Stimulated activated CD4-positive, alpha-beta T cell treated with anti-CD3 and anti-CD28 coated beads, Interleukin-4, amount 100 ng/mL, for 48 hours (primary cell): ENCODE data around the gene TRIM63.

Experiments used
- DNase-seq, 2 donors: peaks; one replicate each; pipeline ENCODE4 v3.0.0-alpha.2; 2020; ENCODE audit warnings: low read depth in 2 of 2

Gene TRIM63

DNA sequence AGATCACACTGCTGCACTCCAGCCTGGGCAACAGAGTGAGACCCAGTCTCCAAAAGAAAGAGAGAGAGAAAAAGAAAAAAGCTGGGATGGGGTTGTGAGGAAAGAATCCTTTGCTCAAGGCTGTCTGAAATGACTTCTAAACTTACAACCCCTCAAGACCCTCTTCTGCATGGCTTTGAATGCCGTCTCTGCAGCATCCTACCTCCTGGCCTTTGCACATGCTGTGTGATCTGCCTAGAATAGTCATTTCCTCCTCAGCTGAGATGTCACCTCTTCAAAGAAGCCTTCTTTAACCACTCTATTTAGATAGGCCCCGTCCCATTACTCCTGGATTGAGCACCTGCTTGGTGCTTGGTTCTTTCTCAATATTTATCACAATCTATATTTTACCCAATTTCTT is 17.4 kb upstream of the TRIM63 start:
- no peak for DNase-seq

DNA sequence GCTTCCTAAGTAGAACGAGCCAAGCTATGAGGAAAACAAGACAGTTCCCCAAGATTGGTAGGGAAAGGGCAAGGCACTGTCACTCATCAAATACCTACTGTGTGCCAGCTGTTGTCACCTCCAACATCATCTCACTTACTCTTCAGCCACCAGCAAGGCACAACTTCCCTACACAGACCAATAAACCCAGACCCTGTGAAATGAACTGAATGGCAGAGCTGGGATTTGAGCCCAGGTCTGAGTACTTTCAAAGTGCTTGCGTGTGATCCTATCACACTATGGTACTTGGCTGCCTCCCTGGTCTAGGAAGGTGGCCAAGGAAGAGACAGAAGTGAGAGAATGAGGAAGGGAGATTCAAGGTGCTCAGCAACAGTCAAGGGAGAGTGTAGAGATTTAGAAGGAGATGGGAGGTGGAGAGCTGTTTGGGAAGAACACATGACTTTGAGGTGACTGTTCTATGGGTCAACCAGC is 16.7 kb upstream of the TRIM63 start:
- DNase-seq = no peak

DNA sequence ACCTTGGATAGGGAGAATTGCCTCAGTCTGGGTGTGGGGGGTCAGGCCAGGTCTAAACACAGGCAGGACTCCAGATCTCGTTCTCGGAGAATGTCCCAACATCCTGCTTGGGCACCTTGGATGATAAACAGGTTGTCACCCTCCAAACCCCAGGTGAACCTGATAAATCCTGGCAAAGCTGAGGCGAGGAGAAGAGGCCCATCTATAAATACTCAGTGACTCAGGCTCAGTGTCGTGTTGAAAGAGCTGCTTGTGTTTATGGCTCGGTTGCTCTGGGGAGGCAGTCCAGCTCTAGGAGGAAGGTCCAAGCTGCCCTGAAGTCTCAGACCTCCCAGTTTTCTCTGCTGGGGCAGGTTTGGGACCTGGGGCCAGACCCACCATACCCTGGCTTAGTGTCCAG is 15.8 kb upstream of the TRIM63 start:
- DNase-seq = no peak

DNA sequence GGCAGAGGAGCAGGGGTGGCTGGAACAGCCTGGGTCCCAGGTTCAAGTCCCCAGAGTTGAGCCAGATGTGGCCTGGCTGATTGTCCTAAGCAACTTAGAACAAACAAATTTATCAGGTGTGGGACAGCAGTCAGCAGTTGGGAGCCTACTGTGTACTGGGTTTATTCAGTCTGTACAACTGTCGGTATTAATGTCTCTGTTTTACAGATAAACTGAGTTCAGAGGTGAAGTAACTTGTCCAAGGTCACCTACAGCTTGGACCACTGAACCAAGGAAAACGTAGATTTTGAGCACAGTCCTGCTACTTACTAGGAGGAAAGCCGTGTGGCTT is 14.6 kb upstream of the TRIM63 start:
- DNase-seq = no peak

DNA sequence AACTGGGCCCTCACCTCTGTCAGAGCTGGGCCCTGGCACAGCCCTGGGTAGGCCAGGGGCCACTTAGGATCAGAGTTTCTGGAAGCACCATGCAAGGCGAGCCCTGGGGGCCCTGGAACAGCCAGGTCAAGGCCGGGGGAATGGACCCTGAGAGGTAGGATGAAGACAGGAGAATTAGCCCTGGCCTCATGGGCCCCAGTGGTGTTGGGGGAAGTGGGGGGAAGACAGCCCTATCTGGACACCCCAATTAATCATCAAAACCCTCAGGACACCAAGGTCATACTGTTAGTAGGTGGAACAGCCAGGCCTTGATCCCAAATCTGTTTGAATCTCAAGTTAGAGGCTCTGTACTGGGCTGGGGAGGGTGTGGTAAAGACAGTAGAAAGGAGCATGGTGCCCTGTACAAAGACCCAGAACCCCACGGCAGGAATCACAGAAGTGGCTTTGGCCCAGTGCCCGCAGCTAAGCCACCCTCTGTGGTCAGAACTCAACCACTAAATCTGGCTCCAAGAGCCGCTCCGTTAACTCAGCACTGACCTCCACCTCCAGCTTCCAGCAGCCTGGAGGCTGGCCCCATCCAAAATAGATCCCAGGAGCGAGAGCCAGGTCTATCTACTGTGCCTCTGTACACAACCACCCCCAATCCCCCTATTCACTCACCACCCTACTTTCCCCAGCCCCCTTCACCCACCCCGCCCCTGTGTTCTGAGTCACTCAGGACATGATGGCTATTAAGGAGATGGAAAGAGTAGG is 14.0 kb upstream of the TRIM63 start:
- DNase-seq = no peak

DNA sequence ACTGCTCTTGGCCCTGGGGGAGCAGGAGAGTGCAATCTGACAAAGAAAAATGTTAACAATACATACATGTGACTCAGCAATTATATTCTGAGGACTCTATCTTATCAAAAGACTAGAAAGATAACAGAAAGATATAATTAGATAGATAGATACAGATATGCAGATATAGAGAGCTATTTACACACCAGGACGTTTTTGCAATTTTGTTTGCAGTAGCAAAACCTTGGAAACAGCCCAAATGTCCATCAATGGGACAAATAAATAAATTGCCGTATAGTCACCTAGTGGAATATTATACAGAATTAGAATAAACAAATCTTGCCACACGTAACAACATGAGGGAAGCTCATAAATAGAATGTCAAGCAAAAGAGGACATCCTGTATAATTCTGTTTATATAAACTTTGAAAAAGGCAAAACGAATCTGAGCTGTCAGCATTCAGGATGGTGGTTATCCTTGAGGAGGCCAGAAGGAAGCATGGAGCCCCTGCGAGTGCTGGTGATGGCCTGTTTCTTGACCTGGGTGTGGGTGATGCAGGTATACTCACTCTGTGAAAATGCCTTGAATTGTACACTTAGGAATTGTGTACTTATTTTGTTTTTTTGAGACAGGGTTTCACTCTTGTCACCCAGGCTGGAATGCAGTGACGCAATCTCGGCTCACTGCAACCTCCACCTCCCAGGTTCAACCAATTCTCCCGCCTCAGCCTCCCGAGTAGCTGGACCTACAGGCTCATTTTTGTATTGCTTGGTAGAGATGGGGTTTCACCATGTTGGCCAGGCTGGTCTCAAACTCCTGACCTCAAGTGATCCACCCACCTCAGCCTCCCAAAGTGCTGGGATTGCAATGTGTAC is 12.8 kb upstream of the TRIM63 start:
- no peak for DNase-seq

- DNase-seq = no peak
Measured at GRCh38 chr1:26079178-26079563, 11.7 kb upstream of the TRIM63 start.

DNA sequence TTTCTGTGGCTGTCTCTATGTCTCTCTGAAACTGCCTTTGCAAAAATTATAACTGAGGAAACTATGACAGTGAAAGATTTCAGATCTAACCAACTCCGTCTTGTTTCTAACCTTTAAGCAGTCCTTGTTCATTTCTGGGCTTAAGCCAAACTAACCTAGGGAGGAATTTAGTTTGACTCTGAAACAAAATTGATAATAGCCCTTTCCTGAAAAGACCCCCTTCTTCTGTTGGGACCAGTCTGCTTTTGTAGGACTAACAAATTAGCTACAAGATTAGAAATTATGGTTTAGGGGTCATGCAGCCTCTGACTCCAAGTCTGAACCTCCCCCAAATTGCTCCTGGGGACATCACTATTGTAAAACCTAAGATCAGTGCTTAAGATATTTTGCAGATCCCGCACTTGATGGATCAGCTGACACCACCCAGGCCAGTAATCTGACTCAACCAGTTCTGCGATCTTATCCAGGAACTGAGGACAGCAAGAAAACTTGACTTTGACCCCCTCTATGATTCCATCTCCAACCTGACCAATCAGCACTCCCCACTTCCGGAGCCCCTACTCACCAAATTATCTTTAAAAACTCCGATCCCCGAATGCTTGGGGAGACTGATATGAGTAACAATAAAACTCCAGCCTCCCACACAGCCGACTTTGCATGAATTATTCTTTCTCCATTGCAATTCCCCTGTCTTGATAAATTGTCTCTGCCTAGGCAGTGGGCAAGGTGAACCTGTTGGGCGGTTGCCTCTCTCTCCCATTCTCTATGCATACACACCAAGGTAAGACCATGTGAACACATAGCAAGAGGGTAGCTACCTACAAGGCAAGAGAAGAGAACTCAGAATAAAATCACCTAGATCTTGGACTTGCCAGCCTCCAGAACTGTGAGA is 11.1 kb upstream of the TRIM63 start:
- DNase-seq = no peak

DNA sequence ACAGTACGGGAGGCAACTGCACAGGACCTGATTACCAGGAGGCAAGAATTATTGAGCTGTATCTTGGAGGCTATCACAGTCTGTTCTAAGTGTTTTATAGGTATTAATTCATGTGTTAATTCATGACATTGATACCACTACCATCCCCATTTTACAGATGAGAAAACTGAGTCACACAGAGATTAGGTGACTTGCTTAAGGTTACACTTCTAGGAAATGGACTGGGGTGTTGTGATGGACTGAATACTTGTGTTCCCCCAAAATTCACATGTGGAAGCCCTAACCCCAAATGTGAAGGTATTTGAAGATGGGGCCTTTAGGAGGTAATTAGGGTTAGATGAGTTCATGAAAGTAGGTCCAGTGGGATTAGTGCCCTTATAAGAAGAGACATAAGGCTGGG is 10.1 kb upstream of the TRIM63 start:
- DNase-seq = no peak

DNA sequence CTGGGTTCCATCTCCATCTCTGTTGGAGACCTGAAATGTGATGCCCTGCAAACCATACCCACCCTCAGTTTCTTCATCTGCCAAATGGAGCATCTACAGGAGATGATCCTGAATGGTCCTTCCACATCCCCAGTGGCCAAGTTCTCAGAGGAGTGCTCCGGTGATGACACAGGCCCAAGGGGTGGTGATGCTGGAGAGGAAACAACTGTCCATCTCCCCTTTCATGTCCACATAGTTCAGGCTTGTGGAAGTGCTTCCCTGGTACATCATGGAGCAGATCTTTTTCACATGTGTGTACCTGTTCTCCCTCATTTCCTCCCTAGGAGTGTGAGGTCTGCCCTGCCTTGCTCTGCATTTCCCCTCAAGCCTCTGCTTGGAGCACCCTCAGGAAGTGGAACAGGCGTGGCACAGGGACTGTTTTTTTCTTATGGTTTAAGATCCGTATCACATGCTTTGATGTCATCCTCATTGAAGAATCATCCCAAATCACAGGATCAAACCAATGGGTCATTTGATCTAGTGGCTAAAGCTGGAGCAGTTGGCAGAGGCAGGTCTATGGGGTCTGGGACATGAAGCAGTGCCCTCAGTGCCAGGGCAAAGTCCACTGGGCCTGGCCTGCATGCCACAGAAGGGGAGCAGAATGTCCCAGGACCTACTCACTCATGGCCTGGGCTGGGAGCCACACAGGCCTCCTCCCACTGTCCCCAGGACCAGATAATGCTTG is 8.2 kb upstream of the TRIM63 start:
- DNase-seq = no peak

- no peak for DNase-seq
Measured at GRCh38 chr1:26072305-26072704, 4.9 kb upstream of the TRIM63 start.

- DNase-seq = no peak
Measured at GRCh38 chr1:26070963-26071342, 3.5 kb upstream of the TRIM63 start.

- DNase-seq = no peak
Measured at GRCh38 chr1:26070296-26070962, 3.0 kb upstream of the TRIM63 start.

DNA sequence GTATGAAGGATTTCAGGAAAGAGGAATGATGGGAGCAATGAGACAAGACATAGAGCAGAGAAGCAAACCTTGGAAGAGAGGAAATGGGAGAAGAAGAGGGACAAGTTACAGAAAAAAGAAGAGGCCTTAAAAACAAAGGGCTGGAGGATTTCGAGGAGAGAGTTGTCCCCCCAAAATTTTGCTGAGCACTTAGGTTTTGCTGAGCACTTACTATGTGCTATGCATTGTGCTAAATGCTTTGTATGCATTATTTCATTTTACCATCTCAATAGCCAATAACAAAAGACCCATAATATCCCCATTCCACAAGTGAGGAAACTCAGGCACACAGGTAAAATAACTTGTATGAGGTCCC is 2.5 kb upstream of the TRIM63 start:
- no peak for DNase-seq

- no peak for DNase-seq
Measured at GRCh38 chr1:26066857-26067256, 573 bp downstream of the TRIM63 start.

DNA sequence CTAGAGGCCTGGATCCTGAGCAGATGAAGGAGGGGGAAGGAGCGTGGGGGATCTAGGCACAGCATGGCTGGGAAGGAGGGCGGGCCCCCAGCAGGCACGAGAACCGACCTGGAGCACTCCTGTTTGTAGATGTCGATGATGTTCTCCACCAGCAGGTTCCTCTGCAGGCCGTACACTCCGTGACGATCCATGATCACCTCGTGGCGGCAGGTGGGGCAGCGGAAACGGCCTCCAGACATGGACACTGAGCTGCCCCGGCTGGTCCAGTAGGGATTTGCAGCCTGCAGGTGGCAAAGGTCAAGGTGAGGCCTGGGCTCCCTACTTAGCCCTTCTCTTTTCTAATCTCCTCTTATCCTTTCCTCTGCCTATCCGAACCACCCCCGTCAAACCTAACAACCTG is 1.3 kb downstream of the TRIM63 start:
- no peak for DNase-seq

DNA sequence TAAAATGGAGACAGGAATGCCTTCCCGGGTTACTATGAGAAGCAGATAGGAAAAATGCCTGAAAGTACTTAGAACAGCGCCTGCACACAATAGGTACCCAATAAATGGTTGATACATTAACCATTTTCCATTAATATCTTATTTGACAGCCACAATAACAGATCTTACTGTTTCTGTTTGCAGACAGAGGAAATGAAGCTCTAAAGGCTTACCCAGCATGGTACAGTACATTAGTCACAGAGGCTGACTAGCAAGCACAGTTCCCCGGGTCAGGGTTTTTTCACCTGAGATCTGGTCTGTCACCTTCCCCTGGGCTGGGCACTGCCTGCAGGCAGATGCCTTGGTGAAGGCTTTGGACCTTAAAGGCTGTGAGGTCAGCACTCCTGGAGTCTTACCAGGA is 2.9 kb downstream of the TRIM63 start:
- no peak for DNase-seq

- no peak for DNase-seq
Measured at GRCh38 chr1:26060832-26061574, 6.4 kb downstream of the TRIM63 start.

GRCh38 chr1:26059906-26060305 is 7.5 kb downstream of the TRIM63 start:
- no peak for DNase-seq

GRCh38 chr1:26058052-26058595 is 9.3 kb downstream of the TRIM63 start:
- no peak for DNase-seq
